A673 (cell line): Measurements from ENCODE around the gene PACSIN2.

Experiments used
- EZH2 ChIP-seq: fragments of 200-600 bp; sonication (generic); IDR thresholded peaks from 2 replicates; pipeline ENCODE4 v1.6.1; 2017; ENCODE audit warnings: borderline replicate concordance, low read depth, mild to moderate bottlenecking, mixed read lengths, antibody characterized with exemption, low read length; ENCODE audit not compliant: poor library complexity, severe bottlenecking
- TF ChIP-seq, protein P1 (sequence below): fragments of 300-800, 200-600 bp; sonication (generic); conservative IDR thresholded peaks from 2 replicates; pipeline ENCODE4 v1.5.1; 2017; ENCODE audit warnings: low read depth, mild to moderate bottlenecking, antibody characterized with exemption, low read length, moderate library complexity, mixed read lengths

DNA sequence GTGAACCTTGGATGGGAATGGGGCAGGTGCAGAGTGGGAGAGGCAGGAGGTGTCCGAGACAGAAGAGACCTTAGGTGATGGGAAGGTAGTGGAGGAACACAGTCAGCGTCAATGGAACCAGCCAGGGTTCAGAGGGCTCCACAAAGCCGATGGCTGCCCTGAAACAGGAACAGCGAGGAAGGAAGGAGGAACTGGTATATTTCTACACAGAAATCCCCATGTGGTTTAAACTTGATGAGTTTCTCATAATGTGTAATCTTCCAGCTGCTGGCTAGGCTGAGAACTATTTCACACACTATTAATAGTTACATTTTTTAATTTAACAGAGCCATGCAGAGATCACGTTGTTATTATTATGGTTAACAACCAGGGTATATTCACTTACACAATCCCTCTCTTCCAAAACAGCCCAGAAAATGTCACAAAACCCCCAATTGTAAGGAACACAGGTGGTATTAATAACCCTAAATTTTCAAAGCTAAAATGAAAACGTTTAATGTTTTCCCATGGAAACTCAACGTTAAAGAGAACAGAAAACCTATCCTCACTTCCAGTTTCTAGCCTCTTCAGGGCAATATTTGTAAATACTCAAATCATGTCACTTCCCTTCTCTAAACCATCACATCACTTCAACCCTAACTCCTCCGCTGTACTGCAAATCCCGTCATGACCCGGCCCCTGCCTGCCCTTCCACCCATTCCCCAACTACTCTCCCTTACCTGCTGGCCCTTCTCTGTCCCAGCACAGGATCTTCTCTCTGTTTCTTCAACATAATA, 83.3 kb downstream of the PACSIN2 start:
- no peak for TF ChIP-seq EZH2
- TF ChIP-seq, protein P1, sequence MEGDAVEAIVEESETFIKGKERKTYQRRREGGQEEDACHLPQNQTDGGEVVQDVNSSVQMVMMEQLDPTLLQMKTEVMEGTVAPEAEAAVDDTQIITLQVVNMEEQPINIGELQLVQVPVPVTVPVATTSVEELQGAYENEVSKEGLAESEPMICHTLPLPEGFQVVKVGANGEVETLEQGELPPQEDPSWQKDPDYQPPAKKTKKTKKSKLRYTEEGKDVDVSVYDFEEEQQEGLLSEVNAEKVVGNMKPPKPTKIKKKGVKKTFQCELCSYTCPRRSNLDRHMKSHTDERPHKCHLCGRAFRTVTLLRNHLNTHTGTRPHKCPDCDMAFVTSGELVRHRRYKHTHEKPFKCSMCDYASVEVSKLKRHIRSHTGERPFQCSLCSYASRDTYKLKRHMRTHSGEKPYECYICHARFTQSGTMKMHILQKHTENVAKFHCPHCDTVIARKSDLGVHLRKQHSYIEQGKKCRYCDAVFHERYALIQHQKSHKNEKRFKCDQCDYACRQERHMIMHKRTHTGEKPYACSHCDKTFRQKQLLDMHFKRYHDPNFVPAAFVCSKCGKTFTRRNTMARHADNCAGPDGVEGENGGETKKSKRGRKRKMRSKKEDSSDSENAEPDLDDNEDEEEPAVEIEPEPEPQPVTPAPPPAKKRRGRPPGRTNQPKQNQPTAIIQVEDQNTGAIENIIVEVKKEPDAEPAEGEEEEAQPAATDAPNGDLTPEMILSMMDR: no peak
